Activated naive CD8-positive, alpha-beta T cell treated with anti-CD3 and anti-CD28 coated beads, Interleukin-2, amount 10 ng/mL, durations not matched to agents 7 days and 5 days (primary cell): ENCODE data around the gene CRACDL. TPM values are rescaled to one million over a fixed set of nuclear protein-coding genes. Genes with fewer than 3 reads are reported as not detected.
"Not testable (repeated sequence)": the region's sequence is repeated elsewhere in the genome, so short reads cannot be mapped to it uniquely, and the experiment has no call there.

Experiments used
- ATAC-seq: fragments of 150-1000 bp; cut with Tn5 transposase; one replicate; pipeline ENCODE4 v1.10.0; 2021; ENCODE audit warnings: low read depth, moderate library complexity
- POLR2A ChIA-PET: fragments of 350-600 bp; sonication (Branson Sonifier 250); formaldehyde crosslinking; loops from one replicate; lab custom pipeline; 2021; ENCODE audit warnings: antibody characterized with exemption; lab: Charles Lee
- DNase-seq: peaks from one replicate; pipeline ENCODE4 v3.0.0; 2021
- H3K27ac Mint-ChIP-seq: one replicate; pipeline ENCODE4 v1.8.0; 2022; ENCODE audit warnings: mild to moderate bottlenecking, mixed read lengths
- H3K27me3 Mint-ChIP-seq: one replicate; pipeline ENCODE4 v1.8.0; 2022; ENCODE audit warnings: mild to moderate bottlenecking, moderate library complexity, mixed read lengths
- H3K36me3 Mint-ChIP-seq: one replicate; pipeline ENCODE4 v1.8.0; 2021; ENCODE audit warnings: mild to moderate bottlenecking, mixed read lengths
- H3K4me1 Mint-ChIP-seq: one replicate; pipeline ENCODE4 v1.8.0; 2021; ENCODE audit warnings: mixed read lengths
- H3K4me3 Mint-ChIP-seq: one replicate; pipeline ENCODE4 v1.8.0; 2022; ENCODE audit warnings: mild to moderate bottlenecking, moderate library complexity, mixed read lengths
- H3K9me3 Mint-ChIP-seq: one replicate; pipeline ENCODE4 v1.8.0; 2021; ENCODE audit warnings: mixed read lengths
- total RNA-seq, 2 experiments: library from RNA; stranded (reverse); gene quantifications; one replicate each; pipeline ENCODE4 v1.2.3, GENCODE V29; 2021

CRACDL gene
- total RNA-seq, 2 experiments from 2014 or later = 0.61 to 2.3 TPM

DNA sequence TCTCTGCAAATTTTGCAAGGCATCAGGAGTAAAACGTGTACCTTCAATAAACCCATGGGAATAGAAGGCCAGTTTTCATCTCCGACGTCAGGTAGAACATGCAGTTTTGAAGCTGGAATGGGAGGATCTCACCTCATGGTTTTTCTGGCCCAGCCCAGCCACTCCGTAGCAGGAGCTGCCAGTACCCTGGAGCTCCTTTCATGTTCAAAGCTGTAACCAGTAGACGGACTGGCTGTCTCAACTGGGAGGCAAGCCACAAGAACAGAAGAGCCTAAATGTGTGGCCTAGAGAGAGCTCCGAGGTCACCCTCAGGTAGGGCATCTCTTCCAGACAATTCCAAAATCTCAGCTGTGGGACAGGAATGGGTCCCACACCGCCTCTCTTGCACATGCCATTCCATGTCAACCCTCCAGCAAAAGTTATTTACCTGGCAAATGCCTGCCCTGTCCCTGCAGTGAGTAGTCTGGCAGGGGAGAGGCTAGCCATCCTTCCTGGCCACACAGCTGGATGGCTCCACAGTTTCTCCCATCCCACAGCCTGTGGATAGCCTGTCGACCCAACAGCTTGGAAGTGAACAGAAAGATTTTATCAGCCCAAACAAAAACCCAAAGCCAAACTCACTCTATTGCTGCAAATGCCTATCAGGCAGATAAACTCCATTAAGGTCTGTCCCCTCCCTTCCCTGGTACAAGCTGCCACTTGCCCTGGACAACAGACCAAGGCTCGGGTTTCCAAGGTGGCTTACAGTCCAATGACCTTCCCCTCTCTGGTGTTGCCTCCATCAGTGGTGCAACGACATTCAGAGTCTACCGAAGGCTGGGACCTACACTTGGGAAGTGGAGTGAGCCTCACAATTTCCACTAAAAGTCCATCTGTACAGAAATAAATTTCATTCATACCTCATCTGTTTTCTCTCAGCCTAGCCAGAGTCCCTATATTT lies 27.8 kb downstream of the CRACDL start:
- no peak for ATAC-seq
- H3K27ac Mint-ChIP-seq = no peak overlapping the region
- H3K4me3 Mint-ChIP-seq = no peak overlapping the region
- H3K9me3 Mint-ChIP-seq = no peaks in the 10 kb centered on the region
- H3K27me3 Mint-ChIP-seq = peaks cover 41% of the 10 kb centered on the region
- H3K36me3 Mint-ChIP-seq = no peaks in the 10 kb centered on the region
- H3K4me1 Mint-ChIP-seq = peaks cover 24% of the 10 kb centered on the region
- DNase-seq = no peak
- POLR2A ChIA-PET = interaction anchor here (0.6 kb wide), 1 partner anchor 15 kb away, joined by 3 read pairs; no protein-coding TSS in a partner anchor

- Mint-ChIP-seq H3K4me1 (peaks cover 19% of the 10 kb centered on the region), H3K27ac (no peak overlapping the region), H3K4me3 (no peak overlapping the region), H3K27me3 (peaks cover 34% of the 10 kb centered on the region), H3K36me3 (no peaks in the 10 kb centered on the region), H3K9me3 (no peaks in the 10 kb centered on the region)
- ATAC-seq (no peak), DNase-seq (no peak)
- POLR2A ChIA-PET = no interaction called here
Observed at GRCh38 chr2:98907385-98907784, 28.6 kb downstream of the CRACDL start.

GRCh38 chr2:98903767-98904485 lies 32.1 kb downstream of the CRACDL start:
- no peak overlapping the region for H3K27ac Mint-ChIP-seq
- ATAC-seq (no peak), DNase-seq (no peak)
- no peak overlapping the region for H3K4me3 Mint-ChIP-seq
- H3K4me1 Mint-ChIP-seq = peaks cover 4% of the 10 kb centered on the region
- no peaks in the 10 kb centered on the region for H3K36me3 Mint-ChIP-seq
- POLR2A ChIA-PET = no interaction called here
- H3K27me3 Mint-ChIP-seq = peaks cover 24% of the 10 kb centered on the region
- no peaks in the 10 kb centered on the region for H3K9me3 Mint-ChIP-seq

- H3K27ac Mint-ChIP-seq = no peak overlapping the region
- POLR2A ChIA-PET = no interaction called here
- no peak for DNase-seq
Observed at GRCh38 chr2:98903064-98903355, 33.0 kb downstream of the CRACDL start.

DNA sequence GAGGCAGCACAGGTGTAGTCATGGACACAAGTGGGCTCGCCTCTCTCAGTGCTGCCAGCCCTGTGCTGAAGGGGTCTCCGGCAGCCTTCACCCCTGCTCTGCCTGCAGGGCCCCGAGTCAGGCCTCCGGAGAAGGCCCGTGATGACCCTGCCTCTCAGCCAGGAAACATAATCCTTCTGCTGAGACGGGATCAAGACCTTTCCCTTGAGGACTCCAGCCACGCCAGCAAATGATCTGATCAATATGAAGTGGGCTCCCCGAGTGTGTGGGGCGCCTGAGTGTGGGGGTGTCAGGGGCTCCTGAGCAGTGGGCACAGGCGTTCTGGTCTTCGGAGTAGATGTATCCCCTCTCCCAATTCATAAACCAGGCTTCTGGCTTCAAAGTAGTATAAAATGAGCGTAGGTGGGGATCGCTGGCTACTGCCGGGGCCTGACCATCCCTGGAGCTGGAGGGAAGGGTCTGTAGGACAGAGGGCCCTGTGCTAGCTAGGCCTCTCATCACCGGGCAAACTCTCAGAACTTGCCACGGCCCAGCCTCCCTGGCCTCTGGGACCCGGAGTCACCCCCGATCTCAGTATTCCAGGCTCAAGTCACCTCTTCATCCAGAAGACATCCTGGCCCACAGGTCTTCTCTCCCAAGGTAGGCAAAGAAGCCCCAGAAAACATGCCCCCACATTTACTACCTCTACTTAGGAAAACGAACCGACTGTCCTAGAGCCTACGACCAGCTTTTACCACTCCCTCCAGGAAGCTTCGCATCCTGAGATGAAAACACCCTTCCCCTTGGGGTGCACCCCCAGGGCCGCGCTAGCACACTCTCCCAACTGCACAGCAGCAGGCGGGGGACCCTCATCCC lies 33.6 kb downstream of the CRACDL start:
- H3K4me1 Mint-ChIP-seq = no peaks in the 10 kb centered on the region
- H3K27ac Mint-ChIP-seq = no peak overlapping the region
- peaks cover 10% of the 10 kb centered on the region for H3K27me3 Mint-ChIP-seq
- no peak for DNase-seq
- ATAC-seq = no peak
- no peaks in the 10 kb centered on the region for H3K36me3 Mint-ChIP-seq
- H3K9me3 Mint-ChIP-seq = no peaks in the 10 kb centered on the region
- POLR2A ChIA-PET = no interaction called here
- no peak overlapping the region for H3K4me3 Mint-ChIP-seq

More at GRCh38 chr2:98903064-98903355, 33.0 kb downstream of the CRACDL start:
- peaks cover 15% of the 10 kb centered on the region for H3K27me3 Mint-ChIP-seq
- ATAC-seq = no peak
- no peaks in the 10 kb centered on the region for H3K4me1 Mint-ChIP-seq
- H3K4me3 Mint-ChIP-seq = no peak overlapping the region
- H3K9me3 Mint-ChIP-seq = no peaks in the 10 kb centered on the region
- H3K36me3 Mint-ChIP-seq = no peaks in the 10 kb centered on the region

- Mint-ChIP-seq H3K4me1 (no peaks in the 10 kb centered on the region), H3K9me3 (no peaks in the 10 kb centered on the region), H3K36me3 (no peaks in the 10 kb centered on the region), H3K27me3 (peaks cover 6% of the 10 kb centered on the region), H3K4me3 (no peak overlapping the region), H3K27ac (no peak overlapping the region)
- DNase-seq = no peak
- POLR2A ChIA-PET = no interaction called here
- no peak for ATAC-seq
Observed at GRCh38 chr2:98901702-98902101, 34.3 kb downstream of the CRACDL start.

DNA sequence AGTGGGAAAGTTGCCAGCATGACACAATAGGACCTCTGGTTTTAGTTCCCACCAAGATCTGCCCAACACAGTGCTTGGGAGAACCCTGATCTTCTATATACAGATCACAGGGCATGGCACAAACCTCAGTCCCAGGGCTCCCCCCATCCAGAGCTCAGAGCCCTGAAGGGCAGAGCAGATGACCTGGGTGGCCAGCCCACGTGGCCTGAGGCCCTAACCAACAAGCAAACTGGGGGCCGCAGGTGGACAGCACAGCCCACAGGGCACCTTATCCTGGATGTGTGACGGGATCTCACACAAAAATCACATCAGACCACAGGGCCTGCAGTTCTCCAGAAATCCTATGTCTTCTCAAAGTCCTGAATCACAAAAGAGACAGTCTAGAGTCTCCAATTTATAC lies 34.7 kb downstream of the CRACDL start:
- Mint-ChIP-seq H3K9me3 (no peaks in the 10 kb centered on the region), H3K4me1 (no peaks in the 10 kb centered on the region), H3K36me3 (no peaks in the 10 kb centered on the region), H3K4me3 (no peak overlapping the region), H3K27me3 (peaks cover 6% of the 10 kb centered on the region), H3K27ac (no peak overlapping the region)
- no peak for DNase-seq
- POLR2A ChIA-PET = no interaction called here
- ATAC-seq = no peak

- POLR2A ChIA-PET = no interaction called here
- no peak for DNase-seq
- no peaks in the 10 kb centered on the region for H3K4me1 Mint-ChIP-seq
- no peaks in the 10 kb centered on the region for H3K36me3 Mint-ChIP-seq
- H3K27ac Mint-ChIP-seq = no peak overlapping the region
- ATAC-seq = no peak
- no peak overlapping the region for H3K4me3 Mint-ChIP-seq
- peaks cover 6% of the 10 kb centered on the region for H3K27me3 Mint-ChIP-seq
- H3K9me3 Mint-ChIP-seq = no peaks in the 10 kb centered on the region
Observed at GRCh38 chr2:98900721-98901120, 35.3 kb downstream of the CRACDL start.

DNA sequence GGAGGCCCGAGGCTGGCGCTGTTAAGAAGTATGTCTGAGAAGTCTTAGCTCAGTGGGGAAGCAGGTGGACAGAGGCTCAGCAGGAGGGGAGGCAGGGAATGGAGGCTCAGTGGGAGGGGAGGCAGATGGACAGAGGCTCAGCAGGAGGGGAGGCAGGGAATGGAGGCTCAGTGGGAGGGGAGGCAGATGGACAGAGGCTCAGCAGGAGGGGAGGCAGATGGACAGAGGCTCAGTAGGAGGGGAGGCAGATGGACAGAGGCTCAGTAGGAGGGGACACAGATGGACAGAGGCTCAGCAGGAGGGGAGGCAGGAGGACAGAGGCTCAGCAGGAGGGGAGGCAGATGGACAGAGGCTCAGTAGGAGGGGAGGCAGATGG lies 36.3 kb downstream of the CRACDL start:
- H3K27me3 Mint-ChIP-seq, H3K4me1 Mint-ChIP-seq, H3K27ac Mint-ChIP-seq, H3K36me3 Mint-ChIP-seq, DNase-seq, ATAC-seq, H3K9me3 Mint-ChIP-seq, H3K4me3 Mint-ChIP-seq, POLR2A ChIA-PET: not testable (repeated sequence)

DNA sequence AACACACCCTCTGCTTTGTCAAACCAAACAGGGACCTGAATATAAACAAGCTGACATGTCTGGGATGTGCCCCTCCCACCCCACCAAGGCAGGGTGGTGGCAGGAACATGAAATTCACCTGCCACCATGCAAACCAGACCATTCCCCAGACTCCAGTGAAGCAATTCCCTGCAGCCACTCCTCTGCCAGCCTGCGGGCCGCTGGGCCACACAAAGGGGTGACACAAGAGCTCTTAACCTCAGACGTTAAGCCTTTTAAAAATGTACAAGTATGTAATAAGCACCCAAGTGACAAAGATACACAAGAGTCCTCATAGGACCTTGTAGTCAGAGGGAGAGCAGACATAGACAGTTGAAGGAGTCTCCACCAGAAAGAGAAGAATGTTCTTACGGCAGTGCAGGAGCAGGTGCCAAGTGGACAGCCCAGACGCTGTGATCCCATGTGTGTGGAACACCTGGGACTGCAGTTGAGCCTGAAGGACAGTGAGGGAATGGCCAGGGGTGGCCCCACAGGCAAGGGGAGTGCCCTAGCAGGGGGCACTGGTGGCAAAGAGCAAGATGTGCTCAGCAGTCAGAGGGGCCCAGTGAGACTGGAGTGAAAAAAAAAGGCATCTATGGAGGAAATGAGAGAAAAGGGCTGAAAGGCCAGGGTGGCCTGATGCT lies 36.9 kb downstream of the CRACDL start:
- H3K4me1 Mint-ChIP-seq = no peaks in the 10 kb centered on the region
- ATAC-seq = no peak
- no peak overlapping the region for H3K4me3 Mint-ChIP-seq
- peaks cover 4% of the 10 kb centered on the region for H3K27me3 Mint-ChIP-seq
- H3K27ac Mint-ChIP-seq = no peak overlapping the region
- DNase-seq = no peak
- POLR2A ChIA-PET = no interaction called here
- no peaks in the 10 kb centered on the region for H3K9me3 Mint-ChIP-seq
- no peaks in the 10 kb centered on the region for H3K36me3 Mint-ChIP-seq

DNA sequence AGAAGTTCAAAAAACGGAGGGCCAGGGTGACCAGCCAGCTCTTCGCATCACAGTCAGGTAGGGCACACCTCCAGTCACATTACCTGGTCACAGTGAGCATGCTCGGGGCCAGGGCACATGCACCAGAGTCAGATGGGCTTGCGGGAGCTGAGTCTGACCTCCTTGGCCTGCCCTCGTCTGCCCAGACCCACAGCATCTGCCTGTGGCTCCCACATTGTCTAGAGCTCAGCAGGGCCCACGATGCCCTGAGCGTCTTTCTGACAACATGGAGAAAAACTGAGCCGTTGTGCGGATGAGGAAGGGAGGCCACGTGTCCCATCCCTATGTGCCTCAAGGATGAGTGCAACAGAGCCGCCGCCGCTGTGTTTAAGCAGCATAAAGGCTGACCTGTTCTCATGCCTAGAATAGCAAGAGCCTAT lies 37.6 kb downstream of the CRACDL start:
- POLR2A ChIA-PET = no interaction called here
- peaks cover 2% of the 10 kb centered on the region for H3K4me1 Mint-ChIP-seq
- no peaks in the 10 kb centered on the region for H3K36me3 Mint-ChIP-seq
- no peaks in the 10 kb centered on the region for H3K9me3 Mint-ChIP-seq
- no peak overlapping the region for H3K4me3 Mint-ChIP-seq
- no peaks in the 10 kb centered on the region for H3K27me3 Mint-ChIP-seq
- no peak for DNase-seq
- no peak for ATAC-seq
- no peak overlapping the region for H3K27ac Mint-ChIP-seq

GRCh38 chr2:98897746-98898145 lies 38.3 kb downstream of the CRACDL start:
- POLR2A ChIA-PET = interaction anchor here (0.5 kb wide), 1 partner anchor 948 kb away, joined by 4 read pairs; no protein-coding TSS in a partner anchor
- no peak overlapping the region for H3K27ac Mint-ChIP-seq
- no peak for ATAC-seq
- no peak for DNase-seq
- peaks cover 3% of the 10 kb centered on the region for H3K27me3 Mint-ChIP-seq
- H3K9me3 Mint-ChIP-seq = no peaks in the 10 kb centered on the region
- H3K4me1 Mint-ChIP-seq = peaks cover 2% of the 10 kb centered on the region
- no peaks in the 10 kb centered on the region for H3K36me3 Mint-ChIP-seq
- no peak overlapping the region for H3K4me3 Mint-ChIP-seq

DNA sequence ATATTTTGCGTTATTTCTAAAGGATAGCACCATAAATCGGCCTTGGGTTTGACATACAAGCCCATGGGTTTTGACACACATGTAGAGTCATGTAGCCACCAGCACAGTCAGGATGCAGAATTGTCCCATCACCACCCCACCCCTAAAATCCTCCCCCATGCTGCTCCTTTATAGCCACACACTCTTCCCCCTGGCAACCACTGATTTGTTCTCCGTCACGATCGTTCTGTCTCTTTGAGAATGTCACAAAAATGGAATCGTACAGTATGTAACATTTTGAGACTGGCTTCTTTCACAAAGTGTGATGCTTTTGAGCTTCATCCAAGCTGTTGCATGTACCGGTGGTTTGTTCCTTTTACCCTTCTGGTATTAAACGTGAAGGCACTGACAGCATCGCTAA lies 39.1 kb downstream of the CRACDL start:
- DNase-seq = no peak

More for the DNA sequence above, 39.1 kb downstream of the CRACDL start:
- H3K36me3 Mint-ChIP-seq = no peaks in the 10 kb centered on the region
- ATAC-seq = no peak
- H3K27ac Mint-ChIP-seq = no peak overlapping the region
- H3K4me3 Mint-ChIP-seq = no peak overlapping the region
- H3K27me3 Mint-ChIP-seq = peaks cover 4% of the 10 kb centered on the region
- POLR2A ChIA-PET = interaction anchor here (0.5 kb wide), 1 partner anchor 947 kb away, joined by 4 read pairs; no protein-coding TSS in a partner anchor
- H3K4me1 Mint-ChIP-seq = peaks cover 2% of the 10 kb centered on the region
- H3K9me3 Mint-ChIP-seq = no peaks in the 10 kb centered on the region
